ENCODE data around the gene MORN1. TPM values are rescaled to one million over a fixed set of nuclear protein-coding genes. Genes with fewer than 3 reads are reported as not detected.

The MORN1 gene
- total RNA-seq, 1 donor from 2014 or later = 10.8 TPM

GRCh38 chr1:2324553-2325366, 66.6 kb downstream of the MORN1 start:
- Mint-ChIP-seq H3K4me1 (ENCODE audit: low read depth, unreplicated experiment) (peaks cover 4% of the 10 kb centered on the region), H3K27me3 (ENCODE audit: unreplicated experiment) (peaks cover 4% of the 10 kb centered on the region), H3K9me3 (ENCODE audit: unreplicated experiment) (peaks cover 8% of the 10 kb centered on the region), H3K36me3 (ENCODE audit: unreplicated experiment) (no peaks in the 10 kb centered on the region), H3K27ac (ENCODE audit: unreplicated experiment) (no peak overlapping the region), H3K4me3 (ENCODE audit: unreplicated experiment) (no peak overlapping the region)
- TF ChIP-seq CTCF (IDR thresholded peaks at IDR 0.05; ENCODE audit: partially characterized antibody, unreplicated experiment) = no peak
- no peak for DNase-seq

- Mint-ChIP-seq H3K4me1 (ENCODE audit: low read depth, unreplicated experiment) (peaks cover 4% of the 10 kb centered on the region), H3K4me3 (ENCODE audit: unreplicated experiment) (no peak overlapping the region), H3K27ac (ENCODE audit: unreplicated experiment) (no peak overlapping the region)
Observed at GRCh38 chr1:2323451-2323974, 67.8 kb downstream of the MORN1 start.

GRCh38 chr1:2322581-2323211, 68.7 kb downstream of the MORN1 start:
- DNase-seq = no peak
- H3K4me1 Mint-ChIP-seq (ENCODE audit: low read depth, unreplicated experiment) = peaks cover 4% of the 10 kb centered on the region
- no peak overlapping the region for H3K27ac Mint-ChIP-seq (ENCODE audit: unreplicated experiment)
- no peaks in the 10 kb centered on the region for H3K36me3 Mint-ChIP-seq (ENCODE audit: unreplicated experiment)
- peaks cover 8% of the 10 kb centered on the region for H3K9me3 Mint-ChIP-seq (ENCODE audit: unreplicated experiment)
- no peak for TF ChIP-seq CTCF (IDR thresholded peaks at IDR 0.05; ENCODE audit: partially characterized antibody, unreplicated experiment)
- H3K27me3 Mint-ChIP-seq (ENCODE audit: unreplicated experiment) = peaks cover 4% of the 10 kb centered on the region
- H3K4me3 Mint-ChIP-seq (ENCODE audit: unreplicated experiment) = no peak overlapping the region

More at GRCh38 chr1:2323451-2323974, 67.8 kb downstream of the MORN1 start:
- Mint-ChIP-seq H3K27me3 (ENCODE audit: unreplicated experiment) (peaks cover 4% of the 10 kb centered on the region), H3K36me3 (ENCODE audit: unreplicated experiment) (no peaks in the 10 kb centered on the region), H3K9me3 (ENCODE audit: unreplicated experiment) (peaks cover 8% of the 10 kb centered on the region)
- no peak for TF ChIP-seq CTCF (IDR thresholded peaks at IDR 0.05; ENCODE audit: partially characterized antibody, unreplicated experiment)
- DNase-seq = no peak

GRCh38 chr1:2322065-2322571, 69.2 kb downstream of the MORN1 start:
- no peak for DNase-seq
- H3K4me3 Mint-ChIP-seq (ENCODE audit: unreplicated experiment) = no peak overlapping the region
- H3K36me3 Mint-ChIP-seq (ENCODE audit: unreplicated experiment) = no peaks in the 10 kb centered on the region
- H3K4me1 Mint-ChIP-seq (ENCODE audit: low read depth, unreplicated experiment) = peaks cover 2% of the 10 kb centered on the region
- H3K27ac Mint-ChIP-seq (ENCODE audit: unreplicated experiment) = no peak overlapping the region
- H3K9me3 Mint-ChIP-seq (ENCODE audit: unreplicated experiment) = peaks cover 5% of the 10 kb centered on the region
- peaks cover 4% of the 10 kb centered on the region for H3K27me3 Mint-ChIP-seq (ENCODE audit: unreplicated experiment)
- TF ChIP-seq CTCF (IDR thresholded peaks at IDR 0.05; ENCODE audit: partially characterized antibody, unreplicated experiment) = no peak
